GM18505 (cell line): ENCODE data around the gene TFCP2L1.
"Not testable (repeated sequence)": the region's sequence is repeated elsewhere in the genome, so short reads cannot be mapped to it uniquely, and the experiment has no call there.

ENCODE experiments used
- ATAC-seq: cut with Tn5 transposase; IDR thresholded peaks from one replicate; pipeline ENCODE4 v1.9.1; 2021; ENCODE audit not compliant: unreplicated experiment
- POLR2A ChIP-seq: IDR thresholded peaks from 4 replicates; pipeline ENCODE4 v1.6.1; 2011; ENCODE audit warnings: borderline replicate concordance; ENCODE audit not compliant: insufficient read depth, insufficient read length; ENCODE audit errors: extremely low read depth

The TFCP2L1 gene

DNA sequence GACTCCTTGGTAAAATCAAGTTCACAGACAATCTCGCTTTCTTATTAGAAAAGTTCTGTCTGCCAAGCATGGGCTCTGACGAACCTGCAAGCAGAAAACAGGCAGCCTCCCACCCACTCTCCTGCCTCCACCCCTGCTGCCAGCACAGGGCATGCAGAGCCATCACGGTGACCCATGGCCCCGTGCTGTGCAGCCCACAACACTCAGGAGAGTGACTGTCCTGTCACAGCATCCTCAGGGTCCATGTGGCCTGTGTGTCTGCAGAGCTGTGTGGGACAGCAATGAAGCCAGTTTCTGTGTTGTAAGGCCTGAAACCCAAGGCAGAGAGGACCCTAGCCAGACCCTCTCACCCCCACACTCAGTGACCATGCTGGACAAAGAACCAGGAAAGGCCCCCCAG is 46.2 kb downstream of the TFCP2L1 start:
- no peak for TF ChIP-seq POLR2A
- ATAC-seq: no peak

DNA sequence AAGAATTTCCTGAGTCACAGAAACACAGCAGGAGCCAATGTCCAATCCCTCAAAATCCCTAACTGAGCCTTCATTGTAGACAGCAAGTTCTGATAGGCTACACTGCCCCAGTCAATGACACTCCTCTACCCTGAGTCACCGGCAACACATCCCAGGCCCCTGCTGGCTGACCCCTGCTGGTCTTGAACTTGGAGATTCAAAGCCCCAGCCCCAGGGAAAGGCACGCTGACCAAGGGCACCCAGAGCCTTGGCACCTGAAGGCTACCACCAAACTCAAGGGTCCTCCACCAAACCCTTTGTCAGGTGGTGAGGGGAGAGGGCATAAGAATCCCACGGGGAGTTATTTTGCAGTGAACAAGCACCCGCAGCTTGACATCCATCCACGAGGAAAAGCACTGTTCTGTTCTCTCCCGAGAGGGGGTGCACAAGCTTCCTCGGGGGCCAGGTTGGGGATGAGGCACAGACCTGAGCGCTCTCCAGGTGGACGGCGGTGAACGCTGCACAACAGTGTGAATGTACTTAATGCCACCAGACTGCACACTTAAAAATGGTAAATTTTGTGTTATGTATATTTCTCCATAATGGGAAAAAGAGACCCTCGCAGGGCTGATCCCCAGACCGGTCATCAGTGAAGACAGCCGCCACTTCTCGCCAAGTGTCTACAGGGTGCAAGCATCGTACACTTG is 46.9 kb downstream of the TFCP2L1 start:
- no peak for TF ChIP-seq POLR2A
- ATAC-seq: no peak

DNA sequence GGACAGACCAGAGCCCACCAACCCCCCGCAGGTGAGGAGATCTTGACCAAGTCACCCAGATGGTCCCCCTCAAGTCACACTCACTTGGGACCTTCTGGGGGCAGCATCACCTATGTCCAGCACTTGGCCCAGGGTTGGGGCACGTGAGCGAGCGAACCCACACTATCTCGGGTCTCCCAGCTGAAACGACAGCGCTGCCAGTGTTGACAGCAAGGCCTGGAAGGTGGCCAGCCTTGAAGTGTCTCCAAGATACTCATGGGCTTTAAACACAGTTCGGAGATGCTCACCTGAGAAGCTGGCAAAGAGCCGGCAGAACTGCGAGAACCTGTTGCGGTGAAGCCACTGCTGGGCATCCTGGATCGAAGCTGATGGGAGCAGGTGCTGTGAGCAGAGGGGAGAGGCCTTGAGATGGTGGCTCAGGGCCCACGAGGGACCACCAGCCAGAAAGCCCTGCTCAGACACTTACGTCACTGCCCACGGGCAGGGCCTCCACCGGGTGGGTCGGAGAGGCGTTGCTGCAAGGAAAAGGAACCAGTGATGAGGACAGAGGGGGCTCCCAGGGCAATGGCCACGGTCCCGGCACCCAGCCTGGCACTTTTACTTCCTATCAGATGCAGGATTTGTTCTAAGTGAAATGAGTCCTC is 47.5 kb downstream of the TFCP2L1 start:
- ATAC-seq: no peak
- TF ChIP-seq POLR2A: no peak

DNA sequence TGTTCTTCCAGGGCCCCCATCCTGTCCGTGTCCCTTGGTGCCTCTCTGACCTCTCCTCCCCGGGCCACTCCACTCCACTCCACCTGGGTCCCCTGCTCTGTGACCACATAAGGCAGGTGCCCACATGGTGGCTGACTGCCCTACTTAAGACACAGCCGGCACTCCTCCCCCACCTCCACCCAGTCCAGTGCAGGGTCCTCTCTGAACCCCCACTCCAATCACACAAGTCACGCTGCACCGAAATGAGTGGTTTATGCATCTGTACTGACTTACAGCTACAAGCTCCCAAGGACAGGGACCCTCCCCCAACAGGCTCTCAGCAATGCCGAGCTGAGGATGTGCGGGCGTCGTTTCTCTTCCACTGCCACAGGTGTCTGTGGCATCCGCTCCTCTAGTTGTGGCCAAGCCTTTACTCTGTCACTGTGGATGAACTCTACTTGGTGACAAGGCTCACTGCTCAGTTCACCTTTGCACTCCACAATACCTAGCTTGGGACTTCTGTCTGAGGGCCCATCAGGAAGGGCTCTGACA is 48.3 kb downstream of the TFCP2L1 start:
- TF ChIP-seq POLR2A: no peak
- ATAC-seq: no peak

DNA sequence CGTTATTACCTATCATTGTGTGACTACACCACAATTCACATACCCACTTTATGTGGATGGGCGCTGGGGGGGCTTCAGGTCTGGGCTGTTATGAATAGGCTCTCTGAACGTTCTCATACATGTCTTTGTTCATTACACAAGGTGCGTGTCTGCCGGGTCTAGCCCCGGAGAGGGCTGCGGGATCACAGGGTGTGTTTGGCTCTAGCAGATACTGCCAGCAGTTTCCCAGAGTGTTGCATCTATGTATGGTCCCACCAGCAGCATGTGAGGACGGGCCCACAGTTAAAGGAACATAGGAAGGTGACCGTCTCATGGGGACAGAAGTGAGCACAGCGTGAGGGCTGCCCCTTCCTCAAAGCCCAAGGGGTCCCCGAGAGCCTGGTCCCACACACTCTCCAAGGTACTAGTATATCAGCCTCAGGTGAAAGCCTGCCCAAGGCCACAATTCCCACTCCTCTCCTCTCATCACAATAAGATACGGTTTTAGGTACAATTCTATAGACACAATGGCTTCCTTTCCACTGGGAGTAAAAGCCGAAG is 48.8 kb downstream of the TFCP2L1 start:
- no peak for ATAC-seq
- no peak for TF ChIP-seq POLR2A

DNA sequence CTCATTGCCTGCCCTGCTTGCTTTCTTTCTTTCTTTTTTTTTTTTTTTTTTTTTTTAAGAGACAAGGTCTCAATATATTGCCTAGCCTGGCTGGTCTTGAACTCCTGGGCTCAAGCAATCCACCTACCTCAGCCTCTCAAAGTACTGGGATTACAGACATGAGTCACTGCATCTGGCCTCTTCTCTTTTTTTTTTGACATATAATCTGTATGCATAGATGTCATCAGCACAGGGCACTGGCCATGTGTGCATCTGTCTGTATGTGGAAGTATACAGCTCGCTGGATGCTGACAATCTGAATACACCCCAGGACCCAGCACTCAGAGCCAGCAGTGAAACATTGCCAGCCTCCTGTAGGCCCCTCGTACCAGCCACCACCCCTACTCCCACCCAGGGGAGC is 49.5 kb downstream of the TFCP2L1 start:
- ATAC-seq: no peak
- no peak for TF ChIP-seq POLR2A

DNA sequence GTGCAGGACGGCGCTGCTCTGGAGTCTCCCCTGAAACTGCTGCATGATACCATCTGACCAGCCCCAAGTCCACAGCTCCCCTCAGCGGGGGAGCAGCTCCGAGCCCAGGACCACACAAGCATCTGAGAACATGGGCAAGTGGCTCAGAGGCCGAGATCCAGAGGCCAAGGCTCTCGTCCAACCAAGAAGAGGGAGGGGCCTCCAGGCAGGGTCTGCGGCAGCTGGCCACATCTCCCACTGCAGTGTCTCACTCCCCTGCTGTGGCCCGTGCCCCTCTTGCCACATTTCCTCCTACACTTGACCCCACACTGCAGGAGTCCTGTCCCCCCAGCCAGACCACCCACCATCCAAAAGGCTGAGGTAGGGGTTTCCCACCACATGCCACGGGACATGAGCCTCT is 50.2 kb downstream of the TFCP2L1 start:
- no peak for TF ChIP-seq POLR2A
- ATAC-seq: no peak

DNA sequence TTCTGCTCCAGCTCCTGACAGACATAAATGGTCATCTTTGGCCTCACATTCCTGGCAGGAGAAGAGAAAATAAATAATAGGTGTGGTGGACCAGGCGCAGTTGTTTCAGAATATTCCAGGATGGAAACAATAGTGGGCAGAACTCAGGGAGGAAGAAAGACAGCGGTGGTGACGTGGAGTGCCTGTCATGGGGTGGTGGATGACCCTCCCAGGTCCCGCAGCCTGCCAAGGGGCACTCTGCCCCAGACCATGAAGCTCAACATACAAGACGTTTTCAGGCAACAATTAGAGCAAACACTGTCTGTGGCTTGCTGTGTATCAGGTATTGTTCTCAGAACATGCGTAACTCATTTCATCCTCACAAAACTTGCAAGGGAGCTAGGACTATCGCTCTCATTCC is 50.9 kb downstream of the TFCP2L1 start:
- no peak for TF ChIP-seq POLR2A
- ATAC-seq: no peak

DNA sequence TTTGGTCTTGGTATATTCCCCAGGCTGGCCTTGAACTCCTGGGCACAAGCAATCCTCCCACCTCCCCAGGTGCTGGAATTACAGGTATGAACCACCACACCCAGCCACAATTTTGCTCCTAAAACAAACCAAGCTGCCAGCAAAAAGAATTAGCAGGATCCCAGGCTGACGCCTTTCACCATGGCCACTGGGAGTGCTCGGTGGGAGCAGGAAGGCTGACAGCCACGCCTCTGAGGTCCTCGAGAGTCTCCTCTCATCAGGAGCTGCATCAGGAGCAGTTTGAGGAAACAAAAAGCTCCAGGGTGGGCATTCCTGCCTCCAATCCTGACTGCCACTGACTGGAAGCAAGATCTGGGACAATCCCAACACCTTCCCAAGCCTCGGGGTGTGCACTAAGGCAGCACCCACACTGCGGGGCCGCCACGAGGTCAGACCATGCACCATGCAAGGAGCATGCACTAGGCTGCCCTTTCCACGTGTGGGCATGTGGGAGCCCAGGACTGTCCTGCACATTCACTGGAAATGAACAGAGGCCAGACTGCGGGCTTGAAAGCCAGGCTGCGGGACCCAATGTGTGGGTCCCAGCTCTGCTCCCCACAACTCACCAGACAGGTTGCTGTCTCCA is 51.4 kb downstream of the TFCP2L1 start:
- no peak for ATAC-seq

DNA sequence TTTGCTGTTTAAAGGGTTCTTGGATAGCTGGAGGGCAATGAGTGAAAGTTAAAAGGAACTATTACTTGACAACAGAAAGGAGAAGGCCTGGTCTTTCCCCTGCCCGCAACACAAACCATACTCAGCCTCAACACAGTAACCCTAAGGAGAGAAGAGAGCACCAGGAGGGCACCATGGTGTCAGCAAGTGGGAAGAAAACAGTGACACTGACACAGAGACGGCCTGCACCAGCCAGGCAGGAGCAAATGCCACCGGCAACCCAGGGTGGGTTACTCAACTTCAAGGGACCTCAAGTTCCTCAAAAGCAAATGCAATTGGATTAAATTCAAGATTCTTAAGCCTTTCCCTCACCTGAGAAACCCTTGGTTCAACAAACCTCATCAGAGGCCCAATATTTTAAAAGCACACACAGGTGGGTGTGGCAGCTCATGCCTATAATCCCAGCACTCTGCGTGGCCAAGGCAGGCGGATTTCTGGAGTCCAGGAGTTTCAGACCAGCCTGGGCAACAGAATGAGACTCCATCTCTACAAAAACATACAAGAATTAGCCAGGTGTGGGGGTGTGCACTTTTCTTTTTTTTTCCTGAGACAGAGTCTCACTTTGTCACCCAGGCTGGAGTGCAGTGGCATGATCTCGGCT is 52.3 kb downstream of the TFCP2L1 start:
- no peak for ATAC-seq
- TF ChIP-seq POLR2A: no peak

More for the DNA sequence above, 51.4 kb downstream of the TFCP2L1 start:
- no peak for TF ChIP-seq POLR2A

DNA sequence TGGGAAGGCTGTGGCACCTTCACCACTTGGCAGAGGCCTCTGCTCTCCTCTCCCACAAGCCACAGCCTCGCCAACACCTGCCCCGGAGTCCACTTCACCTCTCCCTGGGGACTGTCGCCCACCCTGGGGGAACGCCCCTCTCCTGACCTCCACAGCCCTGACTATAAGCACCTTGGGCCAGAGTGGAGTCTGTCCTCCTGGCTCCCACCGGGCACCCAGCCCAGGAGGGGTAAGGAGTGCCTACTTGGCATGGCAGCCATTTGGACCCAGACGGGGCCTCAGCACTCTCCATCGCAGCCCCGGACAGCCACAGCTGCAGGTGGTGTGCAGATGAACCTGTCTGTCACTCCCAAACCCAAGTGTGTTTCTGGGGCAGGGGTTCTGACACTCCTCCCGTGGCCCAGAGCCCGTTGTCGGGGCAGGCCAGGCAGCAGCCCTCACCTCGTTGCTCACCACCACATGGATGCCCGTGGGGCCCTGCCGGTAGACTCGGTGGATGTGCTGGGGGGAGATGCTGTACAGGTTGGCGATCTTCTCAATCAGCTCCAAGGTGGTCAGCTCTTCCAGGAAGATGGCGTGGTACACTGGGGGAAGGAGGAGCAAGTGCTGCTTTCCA is 53.5 kb downstream of the TFCP2L1 start:
- TF ChIP-seq POLR2A: no peak
- ATAC-seq: no peak

DNA sequence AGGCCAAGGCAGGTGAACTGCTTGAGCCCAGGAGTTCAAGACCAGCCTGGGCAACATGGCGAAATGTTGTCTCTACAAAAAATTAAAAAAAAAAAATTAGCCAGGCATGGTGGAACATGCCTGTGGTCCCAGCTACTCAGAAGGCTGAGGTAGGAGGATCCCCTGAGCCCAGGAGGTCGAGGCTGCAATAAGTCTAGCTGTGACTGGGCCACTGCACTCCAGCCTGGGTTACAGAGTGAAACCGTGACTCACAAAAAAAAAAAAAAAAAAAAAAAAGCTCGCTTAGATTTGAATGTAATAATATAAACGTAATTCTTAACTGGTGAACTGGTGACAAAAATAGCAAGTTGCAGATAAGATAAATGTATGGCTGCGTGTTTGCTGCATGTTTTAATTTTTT is 56.5 kb downstream of the TFCP2L1 start:
- no peak for ATAC-seq
- TF ChIP-seq POLR2A: no peak

DNA sequence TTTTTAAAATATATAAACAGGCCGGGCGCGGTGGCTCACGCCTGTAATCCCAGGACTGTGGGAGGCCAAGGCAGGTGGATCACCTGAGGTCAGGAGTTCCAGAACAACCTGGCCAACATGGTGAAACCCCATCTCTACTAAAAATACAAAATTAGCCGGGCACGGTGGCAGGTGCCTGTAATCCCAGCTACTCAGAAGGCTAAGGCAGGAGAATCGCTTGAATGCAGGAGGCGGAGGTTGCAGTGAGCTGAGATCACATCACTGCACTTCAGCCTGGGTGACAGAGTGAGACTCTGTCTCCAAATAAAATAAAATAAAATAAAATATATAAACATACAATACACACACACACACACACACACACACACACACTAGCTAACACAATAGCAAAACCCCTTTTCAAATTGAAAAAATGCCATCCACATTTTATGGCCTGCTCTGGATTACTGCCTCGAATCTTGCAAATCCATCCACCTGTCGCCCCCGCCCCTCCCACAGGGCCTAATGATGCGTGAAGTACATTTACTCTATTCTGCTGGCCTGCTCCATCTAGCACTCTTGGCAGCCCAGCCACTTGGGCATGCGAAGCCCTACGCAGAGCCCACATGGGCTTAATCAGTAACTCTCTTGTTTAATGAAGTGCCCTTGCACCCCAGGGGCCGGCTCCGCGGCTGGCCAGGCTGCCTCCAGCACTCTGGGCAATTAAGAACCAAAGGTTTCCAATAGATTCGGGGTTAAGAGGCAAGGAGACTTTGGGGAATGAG is 57.4 kb downstream of the TFCP2L1 start:
- ATAC-seq: not testable (repeated sequence)

DNA sequence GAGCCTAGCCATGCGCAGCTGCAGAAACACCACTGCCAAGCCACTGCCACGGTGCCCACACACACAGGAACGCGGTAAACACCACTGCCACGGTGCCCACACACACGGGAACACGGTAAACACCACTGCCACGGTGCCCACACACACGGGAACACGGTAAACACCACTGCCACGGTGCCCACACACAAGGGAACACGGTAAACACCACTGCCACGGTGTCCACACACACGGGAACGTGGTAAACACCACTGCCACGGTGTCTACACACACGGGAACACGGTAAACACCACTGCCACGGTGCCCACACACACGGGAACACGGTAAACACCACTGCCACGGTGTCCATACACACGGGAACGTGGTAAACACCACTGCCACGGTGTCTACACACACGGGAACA is 59.3 kb downstream of the TFCP2L1 start:
- ATAC-seq: not testable (repeated sequence)
